Measurements from ENCODE around the gene SELENOI.

DNA sequence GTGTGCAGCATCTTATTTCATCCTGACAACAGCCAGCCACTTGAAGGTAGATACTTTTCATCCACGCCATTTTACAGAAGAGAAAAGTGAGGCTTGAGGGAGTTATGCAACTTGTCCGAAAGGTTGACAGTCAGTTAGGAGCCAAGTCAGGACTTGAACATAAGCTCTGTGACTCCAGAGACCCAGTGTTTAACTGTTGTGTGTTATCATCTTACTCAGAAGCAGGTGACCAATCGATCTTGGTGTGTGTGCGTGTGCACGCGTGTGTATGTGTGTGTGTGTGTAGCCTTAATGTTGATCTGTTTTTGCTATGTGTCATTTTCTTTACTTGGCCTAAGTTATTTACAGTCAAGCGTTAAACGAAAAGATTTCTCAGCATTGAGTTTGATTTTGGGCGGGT is 77.8 kb downstream of the SELENOI start:
- no peak for TF ChIP-seq EZH2 (IDR thresholded peaks at IDR 0.05)
- no peak for TF ChIP-seq POLR2AphosphoS5 (IDR thresholded peaks at IDR 0.05; ENCODE audit: borderline replicate concordance, low read depth, low read length)

Data from SK-N-MC (cell line).